GM19240 (cell line): Measurements from ENCODE around the gene IL22RA2.

Experiments
- DNase-seq: peaks from one replicate; pipeline ENCODE4 v3.0.0; 2011; ENCODE audit warnings: low spot score; ENCODE audit not compliant: insufficient read length

The IL22RA2 gene

GRCh38 chr6:137197684-137198645 is 24.5 kb upstream of the IL22RA2 start:
- no peak for DNase-seq

GRCh38 chr6:137193256-137194070 is 20.0 kb upstream of the IL22RA2 start:
- DNase-seq, result no peak

- DNase-seq, result no peak
Measured at GRCh38 chr6:137192821-137193220, 19.4 kb upstream of the IL22RA2 start.

GRCh38 chr6:137191670-137192069 is 18.2 kb upstream of the IL22RA2 start:
- DNase-seq, result no peak

- DNase-seq, result no peak
Measured at GRCh38 chr6:137191236-137191635, 17.8 kb upstream of the IL22RA2 start.

- no peak for DNase-seq
Measured at GRCh38 chr6:137190583-137191094, 17.2 kb upstream of the IL22RA2 start.

GRCh38 chr6:137188855-137189254 is 15.4 kb upstream of the IL22RA2 start:
- DNase-seq, result no peak

GRCh38 chr6:137185290-137185689 is 11.8 kb upstream of the IL22RA2 start:
- no peak for DNase-seq

- no peak for DNase-seq
Measured at GRCh38 chr6:137182654-137183073, 9.2 kb upstream of the IL22RA2 start.

- DNase-seq, result no peak
Measured at GRCh38 chr6:137181891-137182653, 8.6 kb upstream of the IL22RA2 start.

GRCh38 chr6:137177611-137178010 is 4.2 kb upstream of the IL22RA2 start:
- DNase-seq, result no peak

- DNase-seq, result no peak
Measured at GRCh38 chr6:137176729-137177128, 3.3 kb upstream of the IL22RA2 start.

- DNase-seq, result no peak
Measured at GRCh38 chr6:137175868-137176245, 2.4 kb upstream of the IL22RA2 start.

- DNase-seq, result no peak
Measured at GRCh38 chr6:137175157-137175867, 1.9 kb upstream of the IL22RA2 start.

- no peak for DNase-seq
Measured at GRCh38 chr6:137172734-137173431, 561 bp downstream of the IL22RA2 start.

- no peak for DNase-seq
Measured at GRCh38 chr6:137171824-137172733, 1.4 kb downstream of the IL22RA2 start.

- no peak for DNase-seq
Measured at GRCh38 chr6:137171053-137171374, 2.4 kb downstream of the IL22RA2 start.

- DNase-seq, result no peak
Measured at GRCh38 chr6:137170266-137171052, 3.0 kb downstream of the IL22RA2 start.
